GM18517 (cell line): Measurements from ENCODE around the gene DCAF10.
"Not testable (repeated sequence)": the region's sequence is repeated elsewhere in the genome, so short reads cannot be mapped to it uniquely, and the experiment has no call there.

Experiments used
- ATAC-seq: cut with Tn5 transposase; IDR thresholded peaks from one replicate; pipeline ENCODE4 v1.9.1; 2021; ENCODE audit warnings: mild to moderate bottlenecking, moderate library complexity; ENCODE audit not compliant: unreplicated experiment

The DCAF10 gene

GRCh38 chr9:37859043-37859442 is 58.4 kb downstream of the DCAF10 start:
- no peak for ATAC-seq

GRCh38 chr9:37862530-37862929 is 61.9 kb downstream of the DCAF10 start:
- no peak for ATAC-seq

- no peak for ATAC-seq
Measured at GRCh38 chr9:37870081-37870798, 69.6 kb downstream of the DCAF10 start.

- ATAC-seq, result no peak
Measured at GRCh38 chr9:37870799-37871176, 70.2 kb downstream of the DCAF10 start.

GRCh38 chr9:37873955-37874354 is 73.4 kb downstream of the DCAF10 start:
- ATAC-seq, result no peak

GRCh38 chr9:37876376-37876775 is 75.8 kb downstream of the DCAF10 start:
- ATAC-seq, result no peak

- no peak for ATAC-seq
Measured at GRCh38 chr9:37880916-37881479, 80.4 kb downstream of the DCAF10 start.

GRCh38 chr9:37887977-37888583 is 87.5 kb downstream of the DCAF10 start:
- not testable (repeated sequence) for ATAC-seq

- no peak for ATAC-seq
Measured at GRCh38 chr9:37889536-37889935, 88.9 kb downstream of the DCAF10 start.

- ATAC-seq, result not testable (repeated sequence)
Measured at GRCh38 chr9:37891042-37891441, 90.4 kb downstream of the DCAF10 start.

- no peak for ATAC-seq
Measured at GRCh38 chr9:37892063-37892462, 91.5 kb downstream of the DCAF10 start.

GRCh38 chr9:37897665-37898064 is 97.1 kb downstream of the DCAF10 start:
- ATAC-seq, result no peak

GRCh38 chr9:37899041-37899440 is 98.4 kb downstream of the DCAF10 start:
- ATAC-seq, result no peak

- ATAC-seq, result no peak
Measured at GRCh38 chr9:37902131-37902530, 101.5 kb downstream of the DCAF10 start.

GRCh38 chr9:37902796-37903646 is 102.4 kb downstream of the DCAF10 start:
- ATAC-seq, result peak; percentile 8

- peak; percentile 85 for ATAC-seq
Measured at GRCh38 chr9:37903647-37904444, 103.2 kb downstream of the DCAF10 start, which contains the start of gene SLC25A51. Gene SLC25A51, minus strand, starts transcription at chr9:37904127. Its CDS starts 15,577 bp downstream, at chr9:37888550.

- no peak for ATAC-seq
Measured at GRCh38 chr9:37904445-37905130, 104.0 kb downstream of the DCAF10 start.

- no peak for ATAC-seq
Measured at GRCh38 chr9:37905131-37905505, 104.5 kb downstream of the DCAF10 start.

GRCh38 chr9:37905776-37906175 is 105.2 kb downstream of the DCAF10 start:
- ATAC-seq, result no peak
